WTC11 (cell line): Measurements from ENCODE around the gene CEBPA. TPM values are rescaled to one million over a fixed set of nuclear protein-coding genes. Genes with fewer than 3 reads are reported as not detected.

Source experiments
- ATAC-seq: fragments of 200-7000 bp; cut with Tn5 transposase; 2 replicates; pipeline ENCODE4 v1.10.0; 2021; ENCODE audit warnings: mild to moderate bottlenecking, moderate library complexity
- CTCF ChIA-PET: fragments of 300-600 bp; sonication (Branson Sonifier 250); formaldehyde crosslinking; loops from one replicate; lab custom pipeline; 2021; ENCODE audit warnings: antibody characterized with exemption; lab: Charles Lee
- POLR2A ChIA-PET: fragments of 350-600 bp; sonication (Branson Sonifier 250); formaldehyde crosslinking; loops from one replicate; lab custom pipeline; 2021; ENCODE audit warnings: antibody characterized with exemption; lab: Charles Lee
- DNase-seq: peaks from one replicate; pipeline ENCODE4 v3.0.0; 2021; ENCODE audit warnings: low spot score
- H3K27ac Mint-ChIP-seq: 2 replicates; pipeline ENCODE4 v1.8.0; 2021; ENCODE audit warnings: mixed read lengths
- H3K27me3 Mint-ChIP-seq: 2 replicates; pipeline ENCODE4 v1.8.0; 2021; ENCODE audit warnings: low read depth, mild to moderate bottlenecking, moderate library complexity, mixed read lengths
- H3K36me3 Mint-ChIP-seq: 2 replicates; pipeline ENCODE4 v1.8.0; 2021; ENCODE audit warnings: mixed read lengths
- H3K4me1 Mint-ChIP-seq: 2 replicates; pipeline ENCODE4 v1.8.0; 2022; ENCODE audit warnings: mixed read lengths
- H3K4me3 Mint-ChIP-seq: 2 replicates; pipeline ENCODE4 v1.8.0; 2021; ENCODE audit warnings: mild to moderate bottlenecking, moderate library complexity, mixed read lengths
- H3K9me3 Mint-ChIP-seq: 2 replicates; pipeline ENCODE4 v1.8.0; 2021; ENCODE audit warnings: mixed read lengths
- AR ChIP-seq: fragments of 250-450 bp; sonication (Bioruptor Pico); IDR thresholded peaks from 2 replicates; pipeline ENCODE4 v1.9.0; 2021; ENCODE audit warnings: mild to moderate bottlenecking
- ATF6 ChIP-seq: sonication (generic); formaldehyde crosslinking; IDR thresholded peaks from 2 replicates; pipeline ENCODE4 v1.8.1; 2023; ENCODE audit warnings: mild to moderate bottlenecking, missing genetic modification reagents
- CBFB ChIP-seq: sonication (generic); formaldehyde crosslinking; IDR thresholded peaks from 2 replicates; pipeline ENCODE4 v1.8.1; 2022; ENCODE audit warnings: mild to moderate bottlenecking, low read depth, missing genetic modification reagents
- CREB1 ChIP-seq: sonication (generic); formaldehyde crosslinking; IDR thresholded peaks from 2 replicates; pipeline ENCODE4 v1.8.0; 2023; ENCODE audit warnings: mild to moderate bottlenecking, missing genetic modification reagents
- KAT7 ChIP-seq: sonication (generic); formaldehyde crosslinking; IDR thresholded peaks from 2 replicates; pipeline ENCODE4 v1.8.1; 2023; ENCODE audit warnings: missing genetic modification reagents, mild to moderate bottlenecking, borderline replicate concordance
- NFATC4 ChIP-seq: fragments of 250-450 bp; sonication (Bioruptor Pico); IDR thresholded peaks from 2 replicates; pipeline ENCODE4 v1.9.0; 2021; ENCODE audit warnings: mild to moderate bottlenecking
- NR1H2 ChIP-seq: sonication (generic); formaldehyde crosslinking; IDR thresholded peaks from 2 replicates; pipeline ENCODE4 v1.9.0; 2021; ENCODE audit warnings: mild to moderate bottlenecking, moderate library complexity, missing genetic modification reagents
- PREB ChIP-seq: sonication (generic); formaldehyde crosslinking; IDR thresholded peaks from 2 replicates; pipeline ENCODE4 v1.8.1; 2022; ENCODE audit warnings: mild to moderate bottlenecking, missing genetic modification reagents, moderate library complexity, borderline replicate concordance
- PRRX2 ChIP-seq: fragments of 250-450 bp; sonication (Bioruptor Pico); IDR thresholded peaks from 2 replicates; pipeline ENCODE4 v1.8.0; 2021; ENCODE audit warnings: mild to moderate bottlenecking
- USF2 ChIP-seq: sonication (generic); formaldehyde crosslinking; IDR thresholded peaks from 2 replicates; pipeline ENCODE4 v1.8.1; 2023; ENCODE audit warnings: mild to moderate bottlenecking, missing genetic modification reagents, moderate library complexity
- ZBTB43 ChIP-seq: sonication (generic); formaldehyde crosslinking; IDR thresholded peaks from 2 replicates; pipeline ENCODE4 v1.8.1; 2023; ENCODE audit warnings: mild to moderate bottlenecking, missing genetic modification reagents
- ZNF281 ChIP-seq: sonication (generic); formaldehyde crosslinking; IDR thresholded peaks from 2 replicates; pipeline ENCODE4 v1.8.0; 2023; ENCODE audit warnings: mild to moderate bottlenecking, missing genetic modification reagents
- ZNF532 ChIP-seq: fragments of 250-450 bp; sonication (Bioruptor Pico); IDR thresholded peaks from 2 replicates; pipeline ENCODE4 v1.9.0; 2021; ENCODE audit warnings: mild to moderate bottlenecking, borderline replicate concordance
- ZSCAN18 ChIP-seq: fragments of 250-450 bp; sonication (Bioruptor Pico); IDR thresholded peaks from 2 replicates; pipeline ENCODE4 v2.1.2; 2022; ENCODE audit warnings: mild to moderate bottlenecking, moderate library complexity
- total RNA-seq: library from RNA; stranded (reverse); gene quantifications from 3 replicates; pipeline ENCODE4 v1.2.3, GENCODE V29; 2021

Gene CEBPA
- total RNA-seq, 1 experiment from 2014 or later = 5.6 TPM

GRCh38 chr19:33271246-33272021, 30.9 kb downstream of the CEBPA start (continued):
- TF ChIP-seq ZNF281 = no peak

GRCh38 chr19:33270769-33271168, 31.6 kb downstream of the CEBPA start:
- no peak overlapping the region for H3K4me3 Mint-ChIP-seq
- CTCF ChIA-PET = interaction anchor here (1.5 kb wide), 1 partner anchor 136 kb away, joined by 4 read pairs; no protein-coding TSS in a partner anchor
- H3K27ac Mint-ChIP-seq = no peak overlapping the region
- no peaks in the 10 kb centered on the region for H3K36me3 Mint-ChIP-seq
- no peak for ATAC-seq
- no peak for DNase-seq
- H3K27me3 Mint-ChIP-seq = no peaks in the 10 kb centered on the region
- TF ChIP-seq ZBTB43 (no peak), CREB1 (CRISPR knock-in tag) (no peak), ZSCAN18 (no peak), NFATC4 (CRISPR knock-in tag) (no peak)
- peaks cover 18% of the 10 kb centered on the region for H3K4me1 Mint-ChIP-seq
- POLR2A ChIA-PET = no interaction called here
- H3K9me3 Mint-ChIP-seq = no peaks in the 10 kb centered on the region

GRCh38 chr19:33269016-33269415, 33.3 kb downstream of the CEBPA start:
- ChIA-PET POLR2A (interaction anchor here (0.6 kb wide), 1 partner anchor 34 kb away, joined by 3 read pairs; no protein-coding TSS in a partner anchor), CTCF (interaction anchor here (0.6 kb wide), 1 partner anchor 189 kb away, joined by 3 read pairs; no protein-coding TSS in a partner anchor)
- peaks cover 10% of the 10 kb centered on the region for H3K4me1 Mint-ChIP-seq
- no peaks in the 10 kb centered on the region for H3K9me3 Mint-ChIP-seq
- H3K27me3 Mint-ChIP-seq = no peaks in the 10 kb centered on the region
- H3K4me3 Mint-ChIP-seq = no peak overlapping the region
- DNase-seq (no peak), ATAC-seq (no peak)
- H3K36me3 Mint-ChIP-seq = no peaks in the 10 kb centered on the region
- no peak overlapping the region for H3K27ac Mint-ChIP-seq
- TF ChIP-seq PRRX2 = no peak
- TF ChIP-seq PREB (CRISPR knock-in tag) = no peak
- TF ChIP-seq AR = no peak
- no peak for TF ChIP-seq CBFB (CRISPR knock-in tag)
- no peak for TF ChIP-seq ATF6 (CRISPR knock-in tag)
- no peak for TF ChIP-seq ZNF532 (CRISPR knock-in tag)
- TF ChIP-seq KAT7 (CRISPR knock-in tag) = no peak
- no peak for TF ChIP-seq NR1H2
- TF ChIP-seq USF2 = no peak
